GM12878 (cell line): ENCODE data around the gene RBMS1. TPM values are rescaled to one million over a fixed set of nuclear protein-coding genes. Genes with fewer than 3 reads are reported as not detected.

Source experiments
- ATAC-seq: fragments of 200-7000 bp; cut with Tn5 transposase; 3 replicates; pipeline ENCODE4 v1.9.1; 2020; ENCODE audit warnings: mild to moderate bottlenecking, moderate library complexity
- BruUV-seq: library from RNA; stranded (reverse); fragments of 400-500 nt; replicated peaks from 2 replicates; lab custom pipeline; 2021; lab: Mats Ljungman, UMichigan
- CTCF ChIA-PET: fragments of 300-600 bp; sonication (Branson Sonifier 250); formaldehyde crosslinking; extraction: SDS; loops from one replicate; lab custom pipeline; 2021; ENCODE audit warnings: inconsistent platforms; lab: Yijun Ruan, JAX
- POLR2A ChIA-PET: fragments of 350-600 bp; formaldehyde crosslinking; extraction: SDS; loops from one replicate; lab custom pipeline; 2021; ENCODE audit warnings: inconsistent platforms; lab: Charles Lee
- RAD21 ChIA-PET: fragments of 300-600 bp; sonication (Branson Sonifier 250); formaldehyde crosslinking; loops from one replicate; lab custom pipeline; 2023; ENCODE audit warnings: antibody characterized with exemption; ENCODE audit not compliant: unreplicated experiment; lab: Charles Lee
- SMC1A ChIA-PET: fragments of 300-600 bp; sonication (Branson Sonifier 250); formaldehyde crosslinking; loops from one replicate; lab custom pipeline; 2023; ENCODE audit not compliant: unreplicated experiment, uncharacterized antibody; lab: Charles Lee
- DNase-seq: peaks from one replicate; pipeline ENCODE4 v3.0.0-alpha.2; 2011; ENCODE audit warnings: low read depth, low spot score
- FAIRE-seq: peaks from 3 replicates; lab custom pipeline; 2011; peaks lifted over from hg19 to GRCh38; lab: Jason Lieb, UNC
- H2AFZ ChIP-seq: 2 replicates; pipeline ENCODE4 v1.6.0; 2011; ENCODE audit warnings: low read depth, low read length, control low read depth; ENCODE audit not compliant: control insufficient read depth
- H3K27ac ChIP-seq: 2 replicates; pipeline ENCODE4 v1.5.1; 2011; ENCODE audit warnings: control low read depth; ENCODE audit not compliant: control insufficient read depth, insufficient read depth
- H3K27me3 ChIP-seq, 2 experiments: replicated peaks in 1 of 2; 2 replicates each; pipeline versions ENCODE4 v1.6.0 to v1.6.1; 2011; ENCODE audit warnings: low read length in 1 of 2; ENCODE audit not compliant: control insufficient read depth in 2 of 2, insufficient read depth in 2 of 2
- H3K36me3 ChIP-seq, 2 experiments: 2 replicates each; pipeline ENCODE4 v1.5.1; 2011; ENCODE audit warnings: low read length in 1 of 2; ENCODE audit not compliant: control insufficient read depth in 2 of 2, insufficient read depth in 2 of 2
- H3K4me1 ChIP-seq: 2 replicates; pipeline ENCODE4 v1.6.1; 2011; ENCODE audit warnings: mild to moderate bottlenecking, low read length, moderate library complexity, mixed read lengths; ENCODE audit not compliant: control insufficient read depth, insufficient read depth
- H3K4me2 ChIP-seq: 2 replicates; pipeline ENCODE4 v1.6.0; 2011; ENCODE audit warnings: control low read depth; ENCODE audit not compliant: control insufficient read depth, insufficient read depth
- H3K4me3 ChIP-seq: fragments of 200-600 bp; sonication (generic); 2 replicates; pipeline ENCODE4 v1.5.1; 2016
- H3K79me2 ChIP-seq: 2 replicates; pipeline ENCODE4 v1.6.0; 2011; ENCODE audit warnings: low read length; ENCODE audit not compliant: control insufficient read depth, insufficient read depth
- H3K9ac ChIP-seq: 2 replicates; pipeline ENCODE4 v1.8.0; 2011; ENCODE audit warnings: low read length, control low read depth, mixed read lengths; ENCODE audit not compliant: control insufficient read depth, insufficient read depth
- H3K9me3 ChIP-seq: replicated peaks from 3 replicates; pipeline ENCODE4 v1.5.1; 2011; ENCODE audit warnings: mild to moderate bottlenecking, low read length; ENCODE audit not compliant: control insufficient read depth, insufficient read depth
- H4K20me1 ChIP-seq: 2 replicates; pipeline ENCODE4 v1.6.0; 2011; ENCODE audit not compliant: control insufficient read depth, insufficient read depth
- BCL11A ChIP-seq: IDR thresholded peaks from 2 replicates; pipeline ENCODE4 v1.6.1; 2011; ENCODE audit warnings: low read depth, low read length
- BCLAF1 ChIP-seq: fragments of 450-650 bp; IDR thresholded peaks from 2 replicates; pipeline ENCODE4 v1.6.1; 2017; ENCODE audit warnings: antibody characterized with exemption, mild to moderate bottlenecking, moderate library complexity
- IRF4 ChIP-seq: IDR thresholded peaks from 2 replicates; pipeline ENCODE4 v1.6.1; 2011; ENCODE audit warnings: low read depth, low read length
- JUNB ChIP-seq: IDR thresholded peaks from 2 replicates; pipeline ENCODE4 v1.6.1; 2016; ENCODE audit warnings: antibody characterized with exemption, mild to moderate bottlenecking
- LARP7 ChIP-seq: fragments of 450-650 bp; IDR thresholded peaks from 2 replicates; pipeline ENCODE4 v1.6.1; 2017; ENCODE audit warnings: mild to moderate bottlenecking
- NFYB ChIP-seq: IDR thresholded peaks from 2 replicates; pipeline ENCODE4 v1.6.1; 2011; ENCODE audit warnings: low read depth, mild to moderate bottlenecking, low read length, improper control_type of control experiment, moderate library complexity; ENCODE audit not compliant: insufficient read depth
- RAD21 ChIP-seq: IDR thresholded peaks from 2 replicates; pipeline ENCODE4 v1.6.1; 2011; ENCODE audit warnings: mild to moderate bottlenecking, low read depth, low read length, moderate library complexity; ENCODE audit not compliant: insufficient read depth
- SMAD5 ChIP-seq: IDR thresholded peaks from 2 replicates; pipeline ENCODE4 v1.6.1; 2016; ENCODE audit warnings: antibody characterized with exemption, low read depth
- TBL1XR1 ChIP-seq: IDR thresholded peaks from 2 replicates; pipeline ENCODE4 v1.6.1; 2012; ENCODE audit warnings: low read depth, low read length, improper control_type of control experiment
- WRNIP1 ChIP-seq: IDR thresholded peaks from 2 replicates; pipeline ENCODE4 v1.6.1; 2011; ENCODE audit warnings: low read depth, low read length, improper control_type of control experiment, borderline replicate concordance
- ZNF274 ChIP-seq: IDR thresholded peaks from one replicate; pipeline ENCODE4 v1.8.0; 2011; ENCODE audit not compliant: insufficient read length, insufficient read depth
- ZNF687 ChIP-seq: fragments of 450-650 bp; IDR thresholded peaks from 2 replicates; pipeline ENCODE4 v1.6.1; 2017; ENCODE audit warnings: mild to moderate bottlenecking, moderate library complexity
- WGBS: methylation state at CpG from one replicate; pipeline ENCODE4 v1.1.6; 2016; ENCODE audit warnings: low lambda C conversion rate; ENCODE audit not compliant: insufficient replicate concordance, insufficient coverage; ENCODE audit errors: missing lambda C conversion rate; 5-methylcytosine and 5-hydroxymethylcytosine counted together
- in situ Hi-C: fragments of 300-500 bp; cut with MboI; formaldehyde crosslinking; loops from 9 replicates; pipeline ENCODE4 v1.14.3; 2018; ENCODE audit warnings: mixed read lengths
- intact Hi-C: fragments of 100-400 bp; cut with micrococcal nuclease; formaldehyde crosslinking; loops from one replicate; pipeline ENCODE4 v1.14.2; 2022; ENCODE audit not compliant: unreplicated experiment
- polyA plus RNA-seq, 11 experiments: library from polyadenylated mRNA; depleted of rRNA in 4 of 11; unstranded in 6 of 11; stranded (reverse) in 5 of 11; fragments of >200 nt; fragmentation: Nextera tagmentation in 4 of 11; fragmentation: Illumina TruSeq in 1 of 11; extraction: Ambion mirVana in 4 of 11; extraction: Trizol in 1 of 11; gene quantifications; 1 replicate in 1 of 11; 2 replicates in 10 of 11; pipeline versions ENCODE4 v1.2.1 to v1.2.3, GENCODE V29; 2011 to 2016; ENCODE audit warnings: inconsistent platforms in 2 of 11, missing spikeins in 2 of 11, low read depth in 1 of 11
- total RNA-seq, 4 experiments: library from RNA; depleted of rRNA in 3 of 4; stranded (reverse); fragments of >200 nt in 3 of 4; fragmentation: Illumina TruSeq in 1 of 4; extraction: Trizol in 1 of 4; gene quantifications; 2 replicates each; pipeline versions ENCODE4 v1.2.1 to v1.2.3, GENCODE V29; 2013 to 2021
- TF ChIP-seq, protein P1 (sequence below): fragments of 450-650 bp; IDR thresholded peaks from 2 replicates; pipeline ENCODE4 v1.6.1; 2018; ENCODE audit warnings: borderline replicate concordance, mild to moderate bottlenecking; ENCODE audit not compliant: partially characterized antibody
- TF ChIP-seq, protein P2 (sequence below): IDR thresholded peaks from 2 replicates; pipeline ENCODE4 v1.6.1; 2012; ENCODE audit warnings: low read depth, low read length, improper control_type of control experiment

Gene RBMS1
- total and polyA plus RNA-seq, 10 of the 15 experiments (the other 5 are each of a cell fraction or from before 2014, with no cell fraction given), result 0.04 to 0.31 (median 0.17) TPM; not detected in 1

- Histone ChIP-seq H3K36me3 (no peaks in the 10 kb centered on the region), H2AFZ (no peak overlapping the region), H3K27ac (no peak overlapping the region), H4K20me1 (no peaks in the 10 kb centered on the region), H3K4me1 (no peaks in the 10 kb centered on the region), H3K9ac (no peak overlapping the region), H3K79me2 (no peaks in the 10 kb centered on the region), H3K4me3 (no peak overlapping the region), H3K4me2 (no peak overlapping the region), H3K9me3 (no peaks in the 10 kb centered on the region), H3K27me3 (no peaks in the 10 kb centered on the region)
- DNase-seq (no peak), FAIRE-seq (no peak), ATAC-seq (peak; percentile 53; the same call in 2 of the 3 replicates)
- RAD21 ChIA-PET, result interaction anchor here (0.9 to 1.6 kb wide), 2 partner anchors 10 to 617 kb away, joined by 3 to 4 read pairs; no protein-coding TSS in a partner anchor
- intact Hi-C loops (no loop called here), in situ Hi-C loops (no loop called here)
- POLR2A ChIA-PET, result no interaction called here
- 0% methylated on average over 1 of the region's 1 CpG for WGBS
- BruUV-seq, result no TSS peak
- SMC1A ChIA-PET, result interaction anchor here (1.7 kb wide), 1 partner anchor 30 kb away, joined by 8 read pairs; no protein-coding TSS in a partner anchor
- CTCF ChIA-PET, result interaction anchor here (0.6 to 2.3 kb wide), 11 partner anchors 10 to 711 kb away, joined by 3 to 8 read pairs (median 4); no protein-coding TSS in a partner anchor
- no peak for TF ChIP-seq ZNF274
- TF ChIP-seq, protein P1, sequence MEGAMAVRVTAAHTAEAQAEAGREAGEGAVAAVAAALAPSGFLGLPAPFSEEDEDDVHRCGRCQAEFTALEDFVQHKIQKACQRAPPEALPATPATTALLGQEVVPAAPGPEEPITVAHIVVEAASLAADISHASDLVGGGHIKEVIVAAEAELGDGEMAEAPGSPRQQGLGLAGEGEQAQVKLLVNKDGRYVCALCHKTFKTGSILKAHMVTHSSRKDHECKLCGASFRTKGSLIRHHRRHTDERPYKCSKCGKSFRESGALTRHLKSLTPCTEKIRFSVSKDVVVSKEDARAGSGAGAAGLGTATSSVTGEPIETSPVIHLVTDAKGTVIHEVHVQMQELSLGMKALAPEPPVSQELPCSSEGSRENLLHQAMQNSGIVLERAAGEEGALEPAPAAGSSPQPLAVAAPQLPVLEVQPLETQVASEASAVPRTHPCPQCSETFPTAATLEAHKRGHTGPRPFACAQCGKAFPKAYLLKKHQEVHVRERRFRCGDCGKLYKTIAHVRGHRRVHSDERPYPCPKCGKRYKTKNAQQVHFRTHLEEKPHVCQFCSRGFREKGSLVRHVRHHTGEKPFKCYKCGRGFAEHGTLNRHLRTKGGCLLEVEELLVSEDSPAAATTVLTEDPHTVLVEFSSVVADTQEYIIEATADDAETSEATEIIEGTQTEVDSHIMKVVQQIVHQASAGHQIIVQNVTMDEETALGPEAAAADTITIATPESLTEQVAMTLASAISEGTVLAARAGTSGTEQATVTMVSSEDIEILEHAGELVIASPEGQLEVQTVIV, result no peak
- TF ChIP-seq BCLAF1, result no peak
- TF ChIP-seq WRNIP1, result no peak
- TF ChIP-seq RAD21, result peak; percentile 42; the same call in 1 of the 2 replicates
- TF ChIP-seq TBL1XR1, result no peak
- no peak for TF ChIP-seq LARP7
- TF ChIP-seq SMAD5, result no peak
- TF ChIP-seq ZNF687, result no peak
- no peak for TF ChIP-seq IRF4
- TF ChIP-seq, protein P2, sequence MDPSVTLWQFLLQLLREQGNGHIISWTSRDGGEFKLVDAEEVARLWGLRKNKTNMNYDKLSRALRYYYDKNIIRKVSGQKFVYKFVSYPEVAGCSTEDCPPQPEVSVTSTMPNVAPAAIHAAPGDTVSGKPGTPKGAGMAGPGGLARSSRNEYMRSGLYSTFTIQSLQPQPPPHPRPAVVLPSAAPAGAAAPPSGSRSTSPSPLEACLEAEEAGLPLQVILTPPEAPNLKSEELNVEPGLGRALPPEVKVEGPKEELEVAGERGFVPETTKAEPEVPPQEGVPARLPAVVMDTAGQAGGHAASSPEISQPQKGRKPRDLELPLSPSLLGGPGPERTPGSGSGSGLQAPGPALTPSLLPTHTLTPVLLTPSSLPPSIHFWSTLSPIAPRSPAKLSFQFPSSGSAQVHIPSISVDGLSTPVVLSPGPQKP, result no peak
- no peak for TF ChIP-seq BCL11A
- TF ChIP-seq NFYB, result no peak
- no peak for TF ChIP-seq JUNB
Measured at GRCh38 chr2:160353166-160353565, 140.4 kb downstream of the RBMS1 start.
